Hematopoietic multipotent progenitor cell treated with erythropoietin and hydrocortisone succinate and interleukin-3 and kit ligand, for 17 days (in vitro differentiated cells): ENCODE data around the gene TCF19.
"Not testable (repeated sequence)": the region's sequence is repeated elsewhere in the genome, so short reads cannot be mapped to it uniquely, and the experiment has no call there.

Experiments used
- DNase-seq: peaks from one replicate; pipeline ENCODE4 v3.0.0-alpha.2; 2015; ENCODE audit warnings: low spot score

The TCF19 gene

GRCh38 chr6:31162463-31163165, 4.2 kb downstream of the TCF19 start:
- DNase-seq = no peak

- no peak for DNase-seq
These were observed 5.5 kb downstream of the TCF19 start for GRCh38 chr6:31163922-31164321.

GRCh38 chr6:31164475-31165063, 6.2 kb downstream of the TCF19 start:
- not testable (repeated sequence) for DNase-seq

- not testable (repeated sequence) for DNase-seq
These were observed 6.9 kb downstream of the TCF19 start for GRCh38 chr6:31165064-31165832.

- DNase-seq = no peak
These were observed 7.6 kb downstream of the TCF19 start for GRCh38 chr6:31165986-31166385.

- no peak for DNase-seq
These were observed 10.2 kb downstream of the TCF19 start for GRCh38 chr6:31168606-31169005.

GRCh38 chr6:31169123-31169857, 10.9 kb downstream of the TCF19 start:
- DNase-seq = no peak

- not testable (repeated sequence) for DNase-seq
These were observed 11.6 kb downstream of the TCF19 start for GRCh38 chr6:31169858-31170599.

GRCh38 chr6:31170600-31170881, 12.2 kb downstream of the TCF19 start, which contains the start of gene POU5F1:
Gene POU5F1, minus strand, starts transcription at chr6:31170682. Its CDS starts 62 bp downstream, at chr6:31170620.
- no peak for DNase-seq

- no peak for DNase-seq
These were observed 12.7 kb downstream of the TCF19 start for GRCh38 chr6:31170987-31171671.

- no peak for DNase-seq
These were observed 13.8 kb downstream of the TCF19 start for GRCh38 chr6:31171931-31172905.

GRCh38 chr6:31172973-31173384, 14.6 kb downstream of the TCF19 start:
- DNase-seq = no peak

- no peak for DNase-seq
These were observed 15.0 kb downstream of the TCF19 start for GRCh38 chr6:31173406-31173805.

GRCh38 chr6:31174378-31174777, 16.0 kb downstream of the TCF19 start:
- no peak for DNase-seq

GRCh38 chr6:31175971-31176370, 17.6 kb downstream of the TCF19 start:
- DNase-seq = no peak

- DNase-seq = no peak
These were observed 20.0 kb downstream of the TCF19 start for GRCh38 chr6:31178143-31179041.

- DNase-seq = no peak
These were observed 20.6 kb downstream of the TCF19 start for GRCh38 chr6:31179042-31179386.

- no peak for DNase-seq
These were observed 21.5 kb downstream of the TCF19 start for GRCh38 chr6:31179896-31180295.

- peak; percentile 76 for DNase-seq
These were observed 22.1 kb downstream of the TCF19 start for GRCh38 chr6:31180500-31180899.
